HG03571 (cell line): ENCODE measurements around the gene ABCB9.

Experiments used
- ATAC-seq: cut with Tn5 transposase; IDR thresholded peaks from one replicate; pipeline ENCODE4 v1.9.1; 2021; ENCODE audit not compliant: unreplicated experiment

Gene ABCB9

DNA sequence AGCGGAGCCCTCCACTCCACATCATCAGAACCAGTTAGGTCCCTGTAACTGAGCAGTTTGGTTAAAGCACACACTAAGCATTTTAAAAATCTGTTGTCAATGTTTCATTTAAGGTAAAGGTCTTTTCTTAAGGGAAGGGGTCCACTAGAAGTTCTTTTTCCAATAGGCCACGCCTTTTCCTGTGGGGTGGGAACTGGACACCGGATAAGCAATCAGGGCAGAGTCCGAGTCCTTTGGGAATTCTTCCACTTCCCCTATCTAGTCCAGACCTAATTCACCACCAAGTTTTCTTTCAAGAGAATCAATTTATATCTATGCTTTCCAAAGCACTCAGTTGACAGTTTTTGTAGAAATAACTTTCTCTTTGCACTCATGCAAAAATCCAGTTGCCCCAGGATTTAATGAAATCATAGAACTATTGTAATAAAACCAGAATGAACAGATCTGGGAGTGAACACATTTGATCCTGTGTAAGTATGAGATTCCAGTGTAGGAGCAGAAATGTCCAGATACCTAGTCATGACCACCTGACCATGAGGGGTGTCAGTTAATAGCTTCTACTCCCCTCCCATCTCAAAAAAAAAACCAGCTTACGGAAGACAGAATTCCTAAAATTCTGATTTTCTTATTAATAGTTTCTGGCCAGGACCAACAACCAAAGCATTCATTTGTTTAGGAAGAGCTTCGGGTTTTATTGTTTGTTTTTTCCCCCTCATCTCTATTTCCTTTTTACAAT lies 82.0 kb downstream of the ABCB9 start:
- ATAC-seq = no peak

DNA sequence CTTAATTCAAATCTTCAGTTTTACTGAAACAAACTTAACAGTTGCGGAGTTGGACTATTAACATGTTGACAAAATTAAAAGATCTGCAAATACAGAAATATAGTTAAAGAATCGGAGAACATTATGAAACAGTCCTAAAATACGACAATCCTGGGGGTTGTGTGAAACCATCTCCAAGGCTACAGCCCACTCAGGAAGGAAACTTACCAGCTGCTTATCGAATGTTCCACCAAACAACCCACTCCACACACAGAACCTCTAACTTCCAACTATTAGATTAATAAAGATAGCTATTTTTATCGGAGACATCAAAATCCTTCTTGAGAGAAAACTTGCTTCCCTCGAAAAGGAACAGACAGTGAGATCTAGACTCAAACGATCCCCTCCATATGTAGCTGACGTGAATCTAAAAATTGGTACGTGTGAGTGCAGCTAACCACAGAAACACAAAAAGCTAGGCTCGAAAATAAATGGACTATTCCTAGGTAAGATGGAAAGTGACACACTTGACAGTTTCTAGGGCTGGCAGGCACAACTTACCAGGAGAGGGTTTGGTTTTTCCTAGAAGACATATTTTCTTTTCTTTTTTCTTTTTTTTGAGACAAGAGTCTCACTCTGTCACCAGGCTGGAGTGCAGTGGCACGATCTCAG lies 83.2 kb downstream of the ABCB9 start:
- no peak for ATAC-seq

GRCh38 chr12:122880668-122881067 lies 85.6 kb downstream of the ABCB9 start:
- ATAC-seq = no peak

DNA sequence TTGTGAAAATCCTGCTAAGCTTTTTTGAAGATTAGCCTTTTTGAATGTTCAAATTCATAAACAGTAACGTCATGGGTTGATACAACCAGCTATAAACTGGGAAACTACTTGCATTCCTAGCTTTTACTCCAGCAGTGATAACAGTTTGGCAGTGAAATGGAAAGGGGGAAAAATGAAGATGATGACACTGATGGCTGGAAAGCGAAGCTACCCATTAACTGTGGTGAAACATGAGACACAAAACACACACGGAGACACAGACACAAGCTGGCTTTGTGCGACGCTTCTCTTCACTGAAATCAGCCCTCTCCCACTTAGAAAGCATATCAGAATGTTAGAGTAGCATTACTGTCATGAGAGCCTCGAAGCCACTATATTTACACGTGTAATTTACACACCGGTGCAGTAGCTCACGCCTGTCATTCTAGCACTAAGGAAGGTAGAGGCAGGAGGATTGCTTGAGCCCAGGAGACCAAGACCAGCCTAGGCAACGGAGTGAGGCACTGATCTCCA lies 86.1 kb downstream of the ABCB9 start:
- ATAC-seq = no peak
